NOMO-1 treated with DMSO at 0.1 percent for 48 hours (cell line): Measurements from ENCODE around the gene TMEM196.
A peak's percentile ranks its signal among the peaks of the same experiment; 100 is the strongest.

Source experiments
- DNase-seq: peaks from one replicate; lab custom pipeline; 2025; ENCODE audit not compliant: unreplicated experiment; lab: John Stamatoyannopoulos, UW

Gene TMEM196

GRCh38 chr7:19772841-19773760 is at the start of gene TMEM196:
Gene TMEM196 (minus strand): TSS chr7:19773617. CDS start chr7:19772696, 921 bp downstream.
- no peak for DNase-seq

DNA sequence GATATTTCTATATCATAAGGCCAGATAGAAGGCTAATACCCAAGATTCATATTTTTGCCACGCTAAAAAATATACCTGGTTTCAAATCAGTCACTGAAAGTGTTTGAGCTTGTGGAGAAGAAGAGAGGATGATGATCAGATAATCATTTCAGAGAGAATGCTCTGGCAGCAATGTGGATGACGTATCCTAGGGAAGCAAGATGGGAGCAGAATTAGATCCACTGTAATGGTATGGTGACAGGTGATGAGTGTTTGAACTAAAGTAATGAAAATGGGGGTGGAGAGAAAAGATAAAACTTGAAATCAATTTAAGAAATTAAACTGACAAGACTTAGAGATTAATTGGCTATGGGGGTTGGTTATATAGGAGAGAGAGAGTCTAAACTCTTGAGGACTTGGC is 42.7 kb upstream of the TMEM196 start:
- no peak for DNase-seq

DNA sequence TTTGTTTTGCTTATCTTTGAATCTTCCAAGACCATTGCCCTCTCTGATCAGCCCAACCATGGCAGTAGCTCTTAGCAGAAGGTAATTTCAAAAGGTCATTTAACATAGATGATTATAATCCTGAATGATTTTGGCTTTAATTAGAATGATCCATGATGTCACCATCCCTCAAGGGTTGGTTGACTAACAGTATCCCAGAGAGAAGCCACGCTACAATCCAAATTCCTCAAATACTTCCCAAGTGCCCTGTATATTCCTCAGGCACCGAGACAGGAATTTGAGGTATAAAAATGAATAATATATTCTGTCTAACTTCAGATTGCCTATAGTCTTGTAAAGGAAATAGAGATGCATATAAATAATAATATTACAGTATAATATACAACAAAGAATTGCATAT is 42.1 kb upstream of the TMEM196 start:
- no peak for DNase-seq

DNA sequence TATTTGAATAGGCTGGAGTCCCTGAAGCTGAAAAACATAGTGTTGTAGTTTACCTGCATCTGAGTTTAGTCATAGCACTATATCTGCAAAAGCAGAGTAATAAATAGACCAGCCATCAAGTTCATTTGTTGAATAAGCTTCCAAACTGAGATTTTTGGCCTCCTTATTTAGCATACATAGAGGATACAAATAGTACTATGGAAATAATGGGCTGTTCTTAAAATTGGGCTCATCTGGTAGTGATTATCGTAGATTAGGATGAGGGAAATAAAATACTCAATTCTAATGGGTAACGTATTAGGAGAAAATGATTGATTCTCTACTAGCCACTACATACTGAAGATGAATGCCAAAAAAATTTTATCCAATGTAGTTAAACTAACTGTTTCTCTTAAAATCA is 41.4 kb upstream of the TMEM196 start:
- DNase-seq = no peak

GRCh38 chr7:19811386-19811785 is 38.0 kb upstream of the TMEM196 start:
- no peak for DNase-seq

DNA sequence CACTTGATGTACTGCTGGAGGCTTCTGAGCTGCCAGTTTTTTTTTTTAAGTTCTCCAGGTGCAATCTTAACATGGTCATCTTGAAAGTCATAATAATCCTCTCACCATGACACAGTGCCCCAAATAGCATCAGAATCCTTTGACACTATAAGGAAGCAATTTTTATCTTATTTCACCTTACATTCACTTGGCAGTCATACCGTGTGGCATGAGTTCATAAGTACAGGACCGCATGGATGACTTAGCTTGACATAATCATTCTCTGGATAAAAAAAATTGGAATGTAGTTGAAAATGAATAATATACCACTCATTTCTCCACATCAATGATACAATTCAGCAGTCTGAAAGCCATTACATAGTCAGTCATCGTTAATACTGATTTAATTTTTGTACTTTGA is 25.6 kb upstream of the TMEM196 start:
- DNase-seq = no peak

- no peak for DNase-seq
Measured at GRCh38 chr7:19783541-19783940, 10.1 kb upstream of the TMEM196 start.

GRCh38 chr7:19776981-19777380 is 3.6 kb upstream of the TMEM196 start:
- DNase-seq = no peak

DNA sequence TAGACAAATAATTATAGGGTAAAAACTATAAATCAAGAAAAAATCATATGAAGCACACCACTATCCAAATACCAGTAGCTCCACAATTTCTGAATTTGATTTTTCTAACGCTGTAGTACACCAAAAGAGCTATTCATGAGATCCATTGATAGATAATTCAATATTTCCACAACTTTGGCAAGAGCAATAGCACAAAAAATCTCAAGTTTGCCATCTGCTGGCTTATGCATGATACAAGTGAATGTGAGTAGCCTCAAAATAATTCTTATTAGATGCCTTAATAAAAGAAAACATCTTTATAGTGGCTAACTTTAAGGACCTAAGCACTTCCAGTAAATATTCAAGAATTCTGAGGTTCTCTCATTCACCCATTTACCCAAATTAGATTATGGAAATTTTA is 2.2 kb upstream of the TMEM196 start:
- DNase-seq = no peak

GRCh38 chr7:19772306-19772705 is 1.1 kb downstream of the TMEM196 start:
- no peak for DNase-seq

- no peak for DNase-seq
Measured at GRCh38 chr7:19762631-19763030, 10.8 kb downstream of the TMEM196 start.

GRCh38 chr7:19754521-19755116 is 18.8 kb downstream of the TMEM196 start:
- DNase-seq = peak; percentile 32

DNA sequence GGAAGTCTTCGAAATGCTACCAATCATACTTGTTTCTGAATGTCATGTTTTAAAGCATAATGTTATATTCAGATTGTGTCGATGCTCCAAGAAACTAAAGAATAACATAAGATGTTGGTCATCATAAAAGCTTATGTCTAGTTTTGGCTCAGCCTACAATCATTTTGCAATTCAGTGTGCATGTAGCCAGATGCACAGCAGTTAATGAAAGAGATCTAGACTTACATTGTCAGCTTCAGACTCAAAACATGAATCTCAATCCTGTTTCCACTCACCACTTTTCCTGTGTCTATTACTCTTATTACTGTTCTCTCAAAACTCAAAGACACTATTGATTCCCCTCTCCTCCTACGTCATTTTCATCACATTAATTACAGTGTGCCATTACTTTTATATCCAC is 21.4 kb downstream of the TMEM196 start:
- no peak for DNase-seq

- DNase-seq = no peak
Measured at GRCh38 chr7:19749658-19750057, 23.8 kb downstream of the TMEM196 start.

GRCh38 chr7:19747740-19748339 is 25.6 kb downstream of the TMEM196 start:
- peak; percentile 23 for DNase-seq

DNA sequence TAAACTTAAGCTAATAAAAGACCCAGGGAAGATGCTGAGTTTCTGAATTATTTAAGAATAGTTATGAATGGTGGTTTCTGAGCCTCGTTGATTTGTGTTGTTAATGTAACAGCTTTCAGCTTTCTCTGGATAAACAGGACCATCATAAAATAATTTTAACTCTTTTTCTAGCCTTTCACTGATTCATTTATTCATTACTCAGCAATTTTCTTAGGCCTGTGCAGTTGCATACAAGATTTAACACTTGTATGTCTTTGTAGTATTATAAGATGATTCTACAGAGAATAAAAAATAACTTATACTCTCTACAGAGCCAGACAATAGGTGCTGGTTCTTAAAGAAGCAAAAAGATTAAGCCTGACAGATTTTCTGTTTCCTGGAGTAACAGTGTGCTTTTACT is 29.3 kb downstream of the TMEM196 start:
- DNase-seq = no peak

GRCh38 chr7:19728716-19729115 is 44.7 kb downstream of the TMEM196 start:
- DNase-seq = no peak

DNA sequence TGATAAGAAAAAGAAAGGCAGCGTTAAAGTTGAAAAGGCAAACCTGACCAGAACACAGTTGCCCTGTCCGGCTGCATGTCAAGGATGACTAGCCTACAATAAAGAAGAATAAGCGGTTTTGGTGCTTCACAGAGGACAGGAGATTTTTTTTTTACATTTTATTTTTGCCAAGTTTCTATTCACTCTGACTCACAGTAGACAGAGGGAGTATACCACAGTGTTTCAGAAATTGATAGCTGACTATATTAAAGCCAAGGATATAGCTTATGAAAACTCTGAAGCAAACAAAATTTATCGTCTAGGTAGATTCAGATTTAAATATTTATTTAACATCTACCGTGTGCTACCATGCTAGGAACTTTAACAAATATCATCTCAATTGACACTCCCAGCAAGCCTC is 47.6 kb downstream of the TMEM196 start:
- DNase-seq = no peak

DNA sequence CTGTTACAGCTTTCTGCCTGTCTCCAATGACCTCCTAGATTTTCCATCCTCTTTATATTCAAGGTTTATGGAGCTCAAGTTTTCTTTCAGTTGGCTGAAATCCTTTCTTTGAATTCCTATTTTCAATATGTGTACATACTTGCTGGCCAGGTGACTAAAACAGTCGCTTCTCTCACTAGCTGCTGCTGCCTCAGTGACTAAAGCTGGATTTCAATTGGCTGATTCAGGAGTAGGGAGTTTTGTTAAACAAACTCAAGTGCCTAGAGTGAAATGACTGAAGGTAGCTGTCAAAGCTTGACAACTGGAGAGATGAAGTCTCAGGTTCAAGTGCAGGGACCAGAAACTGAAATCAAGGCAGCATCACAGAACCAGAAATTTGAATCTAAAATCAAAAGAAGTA is 57.9 kb downstream of the TMEM196 start:
- no peak for DNase-seq

DNA sequence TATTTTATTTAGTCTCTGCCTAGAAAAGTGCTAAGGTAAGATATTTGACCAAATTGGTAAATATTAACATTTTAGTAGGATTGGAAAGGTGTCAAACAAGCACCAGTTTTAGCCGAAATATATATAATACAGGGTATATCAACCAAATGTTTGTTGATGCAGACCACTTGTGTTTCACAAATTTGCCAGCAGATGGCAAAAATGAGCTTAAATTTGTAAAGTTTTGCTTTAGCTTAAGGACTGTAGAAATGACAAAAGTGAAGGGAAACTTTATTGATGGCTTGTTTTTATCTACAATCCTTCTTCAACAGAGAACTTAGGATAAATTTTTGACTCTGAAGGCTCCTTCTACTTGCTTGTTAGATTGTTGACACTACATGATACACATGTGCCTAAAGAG is 59.7 kb downstream of the TMEM196 start:
- peak; percentile 35 for DNase-seq

GRCh38 chr7:19709249-19709578 is 64.2 kb downstream of the TMEM196 start:
- no peak for DNase-seq
